ENCODE results near the gene SLC6A20.

The SLC6A20 gene

GRCh38 chr3:45802146-45802545 lies 5.8 kb upstream of the SLC6A20 start:
- in situ Hi-C loops (cut with MboI; ENCODE audit: low sequenced_read_pairs), result no loop called here

- in situ Hi-C loops (cut with MboI; ENCODE audit: low sequenced_read_pairs), result no loop called here
Measured at GRCh38 chr3:45800611-45801010, 4.3 kb upstream of the SLC6A20 start.

- in situ Hi-C loops (cut with MboI; ENCODE audit: low sequenced_read_pairs), result no loop called here
Measured at GRCh38 chr3:45799586-45799985, 3.2 kb upstream of the SLC6A20 start.

GRCh38 chr3:45798034-45798433 lies 1.7 kb upstream of the SLC6A20 start:
- in situ Hi-C loops (cut with MboI; ENCODE audit: low sequenced_read_pairs), result no loop called here

GRCh38 chr3:45796902-45797637 lies 734 bp upstream of the SLC6A20 start:
- in situ Hi-C loops (cut with MboI; ENCODE audit: low sequenced_read_pairs), result no loop called here

GRCh38 chr3:45795509-45795881 lies 841 bp downstream of the SLC6A20 start:
- in situ Hi-C loops (cut with MboI; ENCODE audit: low sequenced_read_pairs), result no loop called here

- in situ Hi-C loops (cut with MboI; ENCODE audit: low sequenced_read_pairs), result no loop called here
Measured at GRCh38 chr3:45794660-45795059, 1.7 kb downstream of the SLC6A20 start.

- in situ Hi-C loops (cut with MboI; ENCODE audit: low sequenced_read_pairs), result no loop called here
Measured at GRCh38 chr3:45794177-45794560, 2.2 kb downstream of the SLC6A20 start.

GRCh38 chr3:45793482-45794176 lies 2.7 kb downstream of the SLC6A20 start:
- in situ Hi-C loops (cut with MboI; ENCODE audit: low sequenced_read_pairs), result no loop called here

- in situ Hi-C loops (cut with MboI; ENCODE audit: low sequenced_read_pairs), result no loop called here
Measured at GRCh38 chr3:45792516-45793172, 3.7 kb downstream of the SLC6A20 start.

- in situ Hi-C loops (cut with MboI; ENCODE audit: low sequenced_read_pairs), result no loop called here
Measured at GRCh38 chr3:45792036-45792435, 4.3 kb downstream of the SLC6A20 start.

- in situ Hi-C loops (cut with MboI; ENCODE audit: low sequenced_read_pairs), result no loop called here
Measured at GRCh38 chr3:45790596-45790995, 5.7 kb downstream of the SLC6A20 start.

- in situ Hi-C loops (cut with MboI; ENCODE audit: low sequenced_read_pairs), result no loop called here
Measured at GRCh38 chr3:45789235-45789812, 7.0 kb downstream of the SLC6A20 start.

GRCh38 chr3:45787551-45787950 lies 8.8 kb downstream of the SLC6A20 start:
- in situ Hi-C loops (cut with MboI; ENCODE audit: low sequenced_read_pairs), result no loop called here

- in situ Hi-C loops (cut with MboI; ENCODE audit: low sequenced_read_pairs), result no loop called here
Measured at GRCh38 chr3:45786801-45787495, 9.4 kb downstream of the SLC6A20 start.

GRCh38 chr3:45785605-45786150 lies 10.7 kb downstream of the SLC6A20 start:
- in situ Hi-C loops (cut with MboI; ENCODE audit: low sequenced_read_pairs), result no loop called here

GRCh38 chr3:45783667-45784066 lies 12.7 kb downstream of the SLC6A20 start:
- in situ Hi-C loops (cut with MboI; ENCODE audit: low sequenced_read_pairs), result no loop called here

- in situ Hi-C loops (cut with MboI; ENCODE audit: low sequenced_read_pairs), result no loop called here
Measured at GRCh38 chr3:45782381-45782780, 14.0 kb downstream of the SLC6A20 start.

GRCh38 chr3:45781841-45782240 lies 14.5 kb downstream of the SLC6A20 start:
- in situ Hi-C loops (cut with MboI; ENCODE audit: low sequenced_read_pairs), result no loop called here

- in situ Hi-C loops (cut with MboI; ENCODE audit: low sequenced_read_pairs), result no loop called here
Measured at GRCh38 chr3:45781271-45781670, 15.1 kb downstream of the SLC6A20 start.

Data from HL-60/S4 treated with phorbol 12-myristate 13-acetate at 8.2 ng/mL for 4 days and 3 days (cell line).